HS-27A (cell line): ENCODE results near the gene CDK14.
A peak's percentile ranks its signal among the peaks of the same experiment; 100 is the strongest.

ENCODE experiments used
- DNase-seq: peaks from one replicate; pipeline ENCODE4 v3.0.0-alpha.2; 2012; ENCODE audit warnings: low read depth, missing footprints

Gene CDK14

GRCh38 chr7:91206361-91206960 lies 610.3 kb downstream of the CDK14 start:
- no peak for DNase-seq

- DNase-seq, result no peak
These were observed 616.5 kb downstream of the CDK14 start for GRCh38 chr7:91212582-91212981.

GRCh38 chr7:91226411-91226810 lies 630.3 kb downstream of the CDK14 start:
- DNase-seq, result no peak

DNA sequence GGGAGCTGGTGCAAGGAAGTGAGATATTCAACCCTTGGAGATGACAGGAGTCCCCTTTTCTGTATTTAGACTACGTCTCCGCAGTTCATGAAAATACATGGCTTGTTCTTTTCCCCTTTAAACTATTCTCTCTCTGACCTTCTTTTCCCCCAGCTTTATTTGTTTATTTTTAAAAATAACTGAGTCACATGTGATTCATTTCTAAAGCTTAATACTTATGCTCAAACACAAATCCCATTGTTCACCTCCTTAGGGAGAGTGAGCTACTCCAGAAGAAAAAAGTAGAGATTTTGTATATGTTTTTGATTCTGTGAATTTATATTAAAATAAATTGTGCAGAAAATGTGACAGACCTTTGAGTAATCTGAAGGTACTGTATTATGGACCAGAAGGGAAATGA lies 632.2 kb downstream of the CDK14 start:
- no peak for DNase-seq

DNA sequence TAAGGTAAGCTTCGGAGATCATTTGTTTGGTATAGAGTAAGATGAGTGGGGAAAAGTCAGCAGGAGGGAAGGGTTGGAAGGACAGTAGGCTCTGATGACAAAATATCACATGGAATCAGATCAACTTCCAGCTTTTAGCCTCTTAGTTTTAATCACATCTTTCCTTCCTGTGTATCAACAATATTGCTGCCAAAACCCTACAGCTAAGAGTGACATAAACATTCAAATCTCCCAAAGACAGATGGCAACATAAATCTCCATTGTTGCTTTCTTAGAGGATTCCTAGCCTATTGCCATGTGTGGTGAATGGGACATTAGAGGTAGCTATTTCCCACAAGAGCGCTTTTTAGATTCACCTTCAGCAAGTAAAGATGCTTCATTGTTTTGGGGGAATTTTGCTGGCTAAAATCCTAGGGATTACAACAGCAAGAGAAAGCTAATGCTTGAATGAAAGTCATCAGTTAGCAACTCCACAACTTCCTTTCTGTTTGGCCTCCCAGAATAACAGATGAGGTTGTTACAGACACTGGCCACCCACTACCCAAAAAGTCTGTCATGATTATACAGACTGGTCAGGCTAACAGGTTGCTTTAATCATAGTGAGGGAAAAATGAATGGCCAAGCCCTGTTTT lies 632.9 kb downstream of the CDK14 start:
- DNase-seq, result no peak

DNA sequence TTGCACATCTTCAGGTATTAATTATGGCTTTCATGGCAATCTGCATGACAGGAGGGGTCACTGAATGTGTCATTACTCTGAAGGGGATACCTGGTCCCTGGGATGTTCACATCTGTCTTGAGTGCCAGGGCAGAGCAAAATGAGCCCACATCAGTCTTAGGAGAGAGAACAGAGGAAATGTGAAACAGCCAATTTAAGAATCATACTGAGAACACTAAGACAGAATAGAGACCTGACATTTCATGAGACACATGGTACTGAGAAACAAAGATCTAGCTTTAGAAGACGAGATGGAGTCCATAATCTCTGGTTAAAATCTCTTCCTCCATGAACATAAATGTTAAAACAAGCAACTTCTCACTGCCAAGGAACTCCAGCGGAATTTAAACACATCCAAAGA lies 634.0 kb downstream of the CDK14 start:
- DNase-seq, result no peak

DNA sequence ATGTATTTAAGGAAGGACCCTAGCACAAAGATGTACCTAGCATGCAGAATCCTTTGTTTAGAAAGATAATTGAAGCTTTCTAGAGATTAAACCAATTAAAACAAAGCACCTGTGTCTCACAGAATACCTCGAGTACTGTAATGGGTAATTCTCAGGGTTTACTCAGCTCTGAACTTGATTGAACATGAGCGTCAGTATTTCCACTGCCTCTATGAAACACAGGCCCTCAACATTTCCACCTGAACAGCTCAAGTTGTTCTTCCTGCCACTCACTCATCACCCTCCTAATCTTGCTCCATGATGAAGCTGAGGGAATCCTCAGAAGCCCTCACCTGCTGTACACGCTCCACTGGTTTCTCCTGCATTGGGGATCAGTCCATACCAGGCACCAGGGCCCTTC lies 634.4 kb downstream of the CDK14 start:
- no peak for DNase-seq

- no peak for DNase-seq
These were observed 637.1 kb downstream of the CDK14 start for GRCh38 chr7:91233212-91233611.

DNA sequence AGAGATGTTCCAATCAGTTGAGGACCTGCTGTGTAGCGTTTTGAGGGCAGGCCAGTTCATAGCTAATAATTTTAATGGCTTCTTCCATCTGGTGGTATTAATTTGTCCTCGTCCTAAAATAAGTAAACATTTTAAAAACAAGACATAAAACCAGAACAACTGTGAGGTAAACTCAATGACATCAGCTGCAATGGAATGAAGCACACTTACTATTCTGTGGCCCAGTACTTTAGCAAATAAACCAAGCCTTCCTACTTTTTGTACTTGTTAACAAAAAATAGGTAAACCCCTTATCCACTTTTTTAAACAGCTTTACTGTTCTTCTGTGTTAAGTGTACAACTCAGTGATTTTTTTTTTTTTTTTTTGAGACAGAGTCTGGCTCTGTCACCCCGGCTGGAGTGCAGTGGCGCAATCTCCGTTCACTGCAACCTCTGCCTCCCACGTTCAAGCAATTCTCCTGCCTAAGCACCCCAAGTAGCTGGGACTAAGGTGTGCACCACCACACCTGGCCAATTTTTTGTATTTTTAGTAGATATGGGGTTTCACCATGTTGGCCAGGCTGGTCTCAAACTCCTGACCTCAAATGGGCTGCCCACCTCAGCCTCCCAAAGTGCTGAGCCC lies 639.2 kb downstream of the CDK14 start:
- DNase-seq, result no peak

- peak; percentile 57 for DNase-seq
These were observed 643.1 kb downstream of the CDK14 start for GRCh38 chr7:91239171-91239604.

DNA sequence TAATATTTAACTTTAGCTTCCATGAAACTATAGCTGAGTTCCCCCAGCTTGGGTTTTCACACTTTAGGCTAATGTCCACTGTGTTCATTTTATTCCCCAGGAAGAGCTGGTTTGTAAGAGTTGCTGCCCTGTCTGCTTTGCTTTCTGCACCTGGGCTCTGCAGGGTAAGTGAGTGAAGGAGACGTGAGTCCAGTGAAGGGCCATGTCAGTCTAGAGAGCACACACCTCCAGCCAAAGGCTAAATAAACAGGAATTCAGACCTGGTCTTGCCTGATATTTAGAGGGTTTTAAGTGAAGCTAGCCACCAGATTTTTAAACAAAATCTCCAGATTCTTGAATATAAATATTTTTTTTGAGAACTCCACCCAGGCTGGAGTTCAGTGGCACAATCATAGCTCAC lies 643.7 kb downstream of the CDK14 start:
- no peak for DNase-seq

DNA sequence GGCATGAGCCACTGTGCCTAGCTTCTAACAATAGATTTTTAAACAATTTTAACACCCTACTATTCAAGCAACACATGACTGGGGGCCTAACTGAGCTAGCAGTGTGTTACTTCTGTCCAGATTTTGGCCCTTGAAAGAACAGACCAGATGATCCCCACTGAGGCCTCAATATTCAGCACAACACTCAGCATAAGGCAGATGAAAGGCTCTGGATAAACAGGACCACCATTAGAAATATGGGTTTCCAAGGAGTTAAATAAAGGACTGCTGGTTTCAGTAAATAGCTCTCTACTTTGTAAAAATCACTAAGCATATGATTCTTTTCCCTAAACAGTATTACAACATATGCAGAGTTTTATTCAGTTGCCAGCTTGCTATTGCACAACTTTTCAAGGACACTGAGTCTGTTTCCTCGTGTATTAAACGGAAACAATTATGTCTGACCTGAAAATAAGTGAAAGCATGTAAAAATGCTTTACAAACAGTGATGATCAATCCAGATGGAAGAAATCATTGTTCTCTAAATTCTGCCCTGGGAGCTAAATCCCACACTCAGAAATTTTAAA lies 644.3 kb downstream of the CDK14 start:
- no peak for DNase-seq

- DNase-seq, result no peak
These were observed 646.1 kb downstream of the CDK14 start for GRCh38 chr7:91242097-91242844.

GRCh38 chr7:91243591-91244301 lies 647.6 kb downstream of the CDK14 start:
- no peak for DNase-seq

GRCh38 chr7:91247500-91247899 lies 651.4 kb downstream of the CDK14 start:
- DNase-seq, result no peak

DNA sequence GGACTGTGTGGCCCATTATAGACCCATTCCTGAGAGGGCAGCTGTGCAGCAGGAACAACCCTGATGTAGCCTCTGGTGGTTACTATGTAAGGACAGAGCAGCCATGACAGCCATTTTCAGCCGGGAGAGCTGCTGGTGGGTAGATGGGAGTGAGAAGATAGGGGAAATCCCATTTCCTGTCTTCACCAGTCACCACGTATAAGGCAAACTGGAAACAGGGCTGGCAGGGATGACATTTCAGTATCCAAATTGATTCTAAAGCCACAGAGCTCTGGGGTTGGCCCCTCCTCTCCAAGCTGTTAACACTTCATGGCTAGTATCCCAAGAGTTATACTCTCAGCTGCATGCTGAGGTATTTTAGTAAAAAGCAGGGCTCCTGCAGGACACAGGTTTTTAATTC lies 652.9 kb downstream of the CDK14 start:
- DNase-seq, result no peak

GRCh38 chr7:91249506-91250233 lies 653.5 kb downstream of the CDK14 start:
- no peak for DNase-seq

DNA sequence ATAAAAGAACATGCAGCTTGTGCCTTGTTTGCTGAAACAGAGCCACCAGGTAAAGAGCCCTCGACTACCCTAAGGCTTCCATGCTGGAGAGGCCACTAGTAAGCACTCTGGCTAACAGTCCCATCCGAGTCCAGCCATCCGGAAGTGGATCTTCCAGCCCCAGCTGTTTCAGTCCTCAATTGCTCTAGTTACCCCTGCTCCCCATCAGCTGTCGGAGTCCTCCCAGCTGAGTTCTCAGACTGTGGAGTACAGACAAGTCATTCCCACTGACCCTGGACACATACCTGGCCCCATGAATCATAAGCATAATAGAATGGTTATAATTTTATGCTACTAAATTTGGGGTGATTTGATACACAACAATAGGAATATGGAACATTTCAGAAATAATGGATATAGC lies 654.6 kb downstream of the CDK14 start:
- no peak for DNase-seq

DNA sequence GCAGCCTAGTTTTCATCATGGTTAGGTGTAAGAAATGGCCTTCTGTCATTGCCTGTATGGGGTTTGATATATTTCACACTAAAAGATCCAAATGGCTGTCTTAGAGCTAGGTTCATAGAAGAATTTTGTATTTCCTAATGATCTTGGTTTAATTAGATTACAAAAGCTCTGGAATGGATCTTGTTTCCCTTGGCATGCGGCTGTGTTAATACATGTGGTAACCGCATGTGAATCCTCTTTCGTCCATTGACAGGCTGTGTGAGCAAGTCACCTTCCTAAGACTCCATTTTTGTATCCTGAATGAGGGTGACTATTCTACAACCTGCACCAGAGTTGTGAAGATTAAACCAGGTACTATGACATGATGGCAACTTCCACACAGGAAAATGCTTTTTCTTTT lies 655.8 kb downstream of the CDK14 start:
- DNase-seq, result no peak
